H9 (cell line): Measurements from ENCODE around the gene RDH5. TPM values are rescaled to one million over a fixed set of nuclear protein-coding genes. Genes with fewer than 3 reads are reported as not detected.

ENCODE experiments used
- DNase-seq: peaks from one replicate; pipeline ENCODE4 v3.0.0-alpha.2; 2017
- H2AFZ ChIP-seq: one replicate; pipeline ENCODE4 v1.6.1; 2013; ENCODE audit warnings: mild to moderate bottlenecking, low read length, control low read depth, moderate library complexity
- H2AK5ac ChIP-seq: 2 replicates; pipeline ENCODE4 v1.6.1; 2013; ENCODE audit warnings: low read length, control low read depth, mixed read lengths; ENCODE audit not compliant: insufficient read length
- H2BK120ac ChIP-seq: one replicate; pipeline ENCODE4 v1.6.1; 2013; ENCODE audit warnings: low read depth, mild to moderate bottlenecking, low read length, control low read depth, inconsistent platforms; ENCODE audit not compliant: poor library complexity, severe bottlenecking
- H2BK12ac ChIP-seq: 2 replicates; pipeline ENCODE4 v1.6.1; 2013; ENCODE audit warnings: low read length, control low read depth, mixed read lengths, low read depth; ENCODE audit not compliant: insufficient read length
- H2BK15ac ChIP-seq: 2 replicates; pipeline ENCODE4 v1.6.1; 2013; ENCODE audit warnings: low read depth, low read length, control low read depth
- H2BK20ac ChIP-seq: one replicate; pipeline ENCODE4 v1.6.1; 2013; ENCODE audit warnings: low read depth, mild to moderate bottlenecking, low read length, control low read depth, inconsistent platforms; ENCODE audit not compliant: poor library complexity, severe bottlenecking
- H2BK5ac ChIP-seq: 2 replicates; pipeline ENCODE4 v1.6.1; 2013; ENCODE audit warnings: low read length, control low read depth, mixed read lengths; ENCODE audit not compliant: insufficient read length
- H3K14ac ChIP-seq: 2 replicates; pipeline ENCODE4 v1.6.1; 2013; ENCODE audit warnings: low read length, control low read depth; ENCODE audit not compliant: insufficient read depth
- H3K18ac ChIP-seq: 2 replicates; pipeline ENCODE4 v1.6.1; 2013; ENCODE audit warnings: low read depth, mild to moderate bottlenecking, mixed read lengths, low read length, control low read depth; ENCODE audit not compliant: insufficient read length
- H3K23ac ChIP-seq: 2 replicates; pipeline ENCODE4 v1.6.1; 2013; ENCODE audit warnings: low read length, control low read depth, mixed read lengths, low read depth; ENCODE audit not compliant: insufficient read length
- H3K23me2 ChIP-seq: 2 replicates; pipeline ENCODE4 v1.6.1; 2013; ENCODE audit warnings: low read depth, mild to moderate bottlenecking, mixed read lengths, low read length, control low read depth; ENCODE audit not compliant: insufficient read length, poor library complexity, severe bottlenecking
- H3K27ac ChIP-seq: 2 replicates; pipeline ENCODE4 v1.5.1; 2013; ENCODE audit warnings: low read length, control low read depth, mixed read lengths, low read depth; ENCODE audit not compliant: insufficient read length
- H3K27me3 ChIP-seq: 2 replicates; pipeline ENCODE4 v1.6.1; 2013; ENCODE audit warnings: low read length, control low read depth, inconsistent platforms; ENCODE audit not compliant: insufficient read depth
- H3K4ac ChIP-seq: 2 replicates; pipeline ENCODE4 v1.6.1; 2013; ENCODE audit warnings: low read depth, mild to moderate bottlenecking, control low read depth, inconsistent platforms, low read length, moderate library complexity
- H3K4me1 ChIP-seq: 2 replicates; pipeline ENCODE4 v1.6.1; 2013; ENCODE audit warnings: low read length, control low read depth, inconsistent platforms; ENCODE audit not compliant: insufficient read depth
- H3K4me2 ChIP-seq: 2 replicates; pipeline ENCODE4 v1.6.1; 2013; ENCODE audit warnings: low read length, control low read depth, mixed read lengths; ENCODE audit not compliant: insufficient read length, insufficient read depth
- H3K56ac ChIP-seq: 2 replicates; pipeline ENCODE4 v1.6.1; 2013; ENCODE audit warnings: low read depth, mild to moderate bottlenecking, mixed read lengths, low read length, control low read depth; ENCODE audit not compliant: insufficient read length
- H3K79me1 ChIP-seq: 2 replicates; pipeline ENCODE4 v1.6.1; 2013; ENCODE audit warnings: low read depth, mild to moderate bottlenecking, moderate library complexity, low read length, control low read depth, inconsistent platforms; ENCODE audit not compliant: insufficient read depth, poor library complexity, severe bottlenecking
- H3K79me2 ChIP-seq: 2 replicates; pipeline ENCODE4 v1.6.1; 2013; ENCODE audit warnings: low read length, control low read depth, inconsistent platforms; ENCODE audit not compliant: insufficient read depth
- H3K9ac ChIP-seq: 2 replicates; pipeline ENCODE4 v1.6.1; 2013; ENCODE audit warnings: low read length, control low read depth, mixed read lengths; ENCODE audit not compliant: insufficient read length; ENCODE audit errors: extremely low read depth
- H3K9me3 ChIP-seq: one replicate; pipeline ENCODE4 v1.6.1; 2013; ENCODE audit warnings: low read depth, low read length, inconsistent platforms; ENCODE audit not compliant: control insufficient read depth
- H3T11ph ChIP-seq: one replicate; pipeline ENCODE4 v1.6.1; 2013; ENCODE audit warnings: mild to moderate bottlenecking, low read length, control low read depth, inconsistent platforms
- H4K20me1 ChIP-seq: one replicate; pipeline ENCODE4 v1.6.1; 2013; ENCODE audit not compliant: control insufficient read depth, insufficient read length, insufficient read depth
- H4K5ac ChIP-seq: 2 replicates; pipeline ENCODE4 v1.6.1; 2013; ENCODE audit warnings: low read depth, mild to moderate bottlenecking, mixed read lengths, low read length, control low read depth; ENCODE audit not compliant: insufficient read length
- H4K8ac ChIP-seq: replicated peaks from 2 replicates; pipeline ENCODE4 v1.6.1; 2013; ENCODE audit warnings: low read length, control low read depth, mixed read lengths, low read depth; ENCODE audit not compliant: insufficient read length
- H4K91ac ChIP-seq: 2 replicates; pipeline ENCODE4 v1.6.1; 2013; ENCODE audit warnings: low read depth, mild to moderate bottlenecking, moderate library complexity, mixed read lengths, low read length, control low read depth; ENCODE audit not compliant: insufficient read length
- H3K27ac Mint-ChIP-seq, 3 experiments: 2 replicates in 2 of 3; 3 replicates in 1 of 3; pipeline ENCODE4 v1.8.0; 2020 to 2021; ENCODE audit warnings: mixed read lengths in 3 of 3, mild to moderate bottlenecking in 1 of 3, moderate library complexity in 1 of 3
- H3K27me3 Mint-ChIP-seq: 2 replicates; pipeline ENCODE4 v1.8.0; 2021; ENCODE audit warnings: low read depth, mild to moderate bottlenecking, moderate library complexity, mixed read lengths
- H3K36me3 Mint-ChIP-seq, 3 experiments: 2 replicates in 2 of 3; 3 replicates in 1 of 3; pipeline ENCODE4 v1.8.0; 2020 to 2021; ENCODE audit warnings: low read depth in 3 of 3, mixed read lengths in 3 of 3; ENCODE audit not compliant: insufficient read depth in 1 of 3
- H3K4me1 Mint-ChIP-seq, 2 experiments: 2 replicates each; pipeline ENCODE4 v1.8.0; 2020; ENCODE audit warnings: mixed read lengths in 2 of 2
- H3K4me3 Mint-ChIP-seq, 2 experiments: 2 replicates in 1 of 2; 3 replicates in 1 of 2; pipeline ENCODE4 v1.8.0; 2020 to 2021; ENCODE audit warnings: mild to moderate bottlenecking in 2 of 2, mixed read lengths in 2 of 2, moderate library complexity in 1 of 2
- H3K9me3 Mint-ChIP-seq, 2 experiments: 2 replicates in 1 of 2; 3 replicates in 1 of 2; pipeline ENCODE4 v1.8.0; 2020; ENCODE audit warnings: mild to moderate bottlenecking in 2 of 2, mixed read lengths in 2 of 2, moderate library complexity in 1 of 2
- WGBS: extraction: QIAGEN DNeasy Blood & Tissue Kit; methylation state at CpG from one replicate; pipeline ENCODE4 v1.1.7; 2013; ENCODE audit warnings: missing lambda C conversion rate, low lambda C conversion rate, mixed read lengths; ENCODE audit not compliant: insufficient read length; ENCODE audit errors: extremely low coverage; 5-methylcytosine and 5-hydroxymethylcytosine counted together
- total RNA-seq: library from RNA; stranded (reverse); gene quantifications from 2 replicates; pipeline ENCODE4 v1.2.1, GENCODE V29; 2021
- TF ChIP-seq, protein P1 (sequence below): fragments of 200-600 bp; sonication (generic); conservative IDR thresholded peaks from 3 replicates; pipeline ENCODE4 v1.8.0; 2021; ENCODE audit warnings: antibody characterized with exemption, mild to moderate bottlenecking

Gene RDH5
- total RNA-seq, 1 experiment from 2014 or later: 6.6 TPM

DNA sequence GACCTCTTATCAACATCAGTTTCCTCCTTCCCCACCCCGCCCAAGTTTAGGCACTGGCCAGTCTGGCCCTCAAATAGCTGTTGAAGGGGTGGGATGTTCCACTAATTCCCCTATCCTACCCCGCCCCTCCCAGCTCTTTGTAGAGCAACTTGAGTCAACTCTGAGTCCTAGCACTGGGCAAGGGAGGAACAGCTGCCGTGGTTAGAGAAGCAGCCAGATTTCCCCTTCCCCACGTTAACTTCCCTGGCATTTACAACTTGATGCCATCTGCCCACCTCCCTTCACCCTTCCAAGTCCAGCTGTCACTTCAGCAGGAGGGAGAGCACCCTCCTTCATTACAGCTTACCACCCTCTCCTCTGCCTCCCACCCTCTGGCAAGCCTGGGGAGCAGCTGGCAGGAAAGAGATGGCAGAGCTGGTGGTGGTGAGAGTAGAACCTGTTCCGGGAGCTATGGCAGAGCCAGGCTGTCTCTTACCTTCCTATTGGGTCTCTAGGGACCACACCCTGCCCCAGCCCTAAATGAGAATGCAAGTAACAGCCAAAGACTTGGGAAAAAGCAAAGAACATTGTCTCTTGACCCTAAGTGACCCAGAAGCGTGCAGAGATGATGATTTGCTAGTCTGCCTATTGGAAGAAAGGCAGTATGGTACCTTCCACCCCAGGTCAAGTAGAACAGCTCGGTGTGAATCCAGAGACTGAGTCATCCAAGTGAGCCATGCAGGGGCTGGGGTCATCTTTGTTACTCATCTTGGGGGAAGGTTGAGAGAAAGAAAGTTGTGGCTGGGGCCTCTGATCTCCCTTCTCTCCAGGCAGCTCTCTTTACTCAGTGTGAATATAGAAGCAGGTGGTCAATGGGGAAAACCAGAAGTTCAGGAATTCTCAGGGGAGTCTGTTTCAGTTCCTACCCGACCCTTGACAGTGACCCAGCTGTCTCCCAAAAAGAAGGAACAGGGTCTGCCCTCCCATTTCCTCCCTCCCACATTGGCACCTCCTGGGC is 2.9 kb upstream of the RDH5 start:
- H3K4me1 Mint-ChIP-seq: peaks cover 38 to 41% of the 10 kb centered on the region in 2 experiments
- Histone ChIP-seq H2BK15ac (no peak overlapping the region), H3K27me3 (no peaks in the 10 kb centered on the region; the same call in 1 of the 2 replicates), H2AK5ac (no peak overlapping the region), H3K4ac (no peak overlapping the region), H3K23me2 (peaks cover 9% of the 10 kb centered on the region), H3K14ac (no peak overlapping the region), H3K9me3 (no peaks in the 10 kb centered on the region), H4K91ac (no peak overlapping the region), H3K23ac (no peak overlapping the region), H4K20me1 (no peaks in the 10 kb centered on the region), H4K8ac (no peak overlapping the region), H2AFZ (no peak overlapping the region), H3K18ac (no peak overlapping the region), H3K4me1 (peaks cover 13% of the 10 kb centered on the region; the same call in 1 of the 2 replicates), H2BK120ac (no peak overlapping the region), H4K5ac (no peak overlapping the region), H2BK5ac (no peak overlapping the region), H3K56ac (no peak overlapping the region), H2BK12ac (no peak overlapping the region), H3K79me2 (no peaks in the 10 kb centered on the region), H3K9ac (peak overlapping the region; percentile 61), H2BK20ac (no peak overlapping the region), H3K27ac (no peak overlapping the region), H3K79me1 (no peaks in the 10 kb centered on the region), H3K4me2 (peak overlapping the region; percentile 71), H3T11ph (no peak overlapping the region)
- H3K27me3 Mint-ChIP-seq: peaks cover 12% of the 10 kb centered on the region
- H3K36me3 Mint-ChIP-seq: peaks cover 0 to 8% (median 0%) of the 10 kb centered on the region in 3 experiments; a peak in 3 of 7 replicates
- TF ChIP-seq, protein P1, sequence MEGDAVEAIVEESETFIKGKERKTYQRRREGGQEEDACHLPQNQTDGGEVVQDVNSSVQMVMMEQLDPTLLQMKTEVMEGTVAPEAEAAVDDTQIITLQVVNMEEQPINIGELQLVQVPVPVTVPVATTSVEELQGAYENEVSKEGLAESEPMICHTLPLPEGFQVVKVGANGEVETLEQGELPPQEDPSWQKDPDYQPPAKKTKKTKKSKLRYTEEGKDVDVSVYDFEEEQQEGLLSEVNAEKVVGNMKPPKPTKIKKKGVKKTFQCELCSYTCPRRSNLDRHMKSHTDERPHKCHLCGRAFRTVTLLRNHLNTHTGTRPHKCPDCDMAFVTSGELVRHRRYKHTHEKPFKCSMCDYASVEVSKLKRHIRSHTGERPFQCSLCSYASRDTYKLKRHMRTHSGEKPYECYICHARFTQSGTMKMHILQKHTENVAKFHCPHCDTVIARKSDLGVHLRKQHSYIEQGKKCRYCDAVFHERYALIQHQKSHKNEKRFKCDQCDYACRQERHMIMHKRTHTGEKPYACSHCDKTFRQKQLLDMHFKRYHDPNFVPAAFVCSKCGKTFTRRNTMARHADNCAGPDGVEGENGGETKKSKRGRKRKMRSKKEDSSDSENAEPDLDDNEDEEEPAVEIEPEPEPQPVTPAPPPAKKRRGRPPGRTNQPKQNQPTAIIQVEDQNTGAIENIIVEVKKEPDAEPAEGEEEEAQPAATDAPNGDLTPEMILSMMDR: no peak
- peak overlapping the region; percentile 46 to 99 (median 96); a peak in 6 of 7 replicates for H3K27ac Mint-ChIP-seq
- no CpG with 5 or more reads among the region's 8 CpGs for WGBS
- H3K4me3 Mint-ChIP-seq: peak overlapping the region; percentile 90 to 91
- H3K9me3 Mint-ChIP-seq: peaks cover 0 to 3% of the 10 kb centered on the region in 2 experiments; a peak in 3 of 5 replicates
- no peak for DNase-seq
